ENCODE measurements around the gene XPO6. TPM values are rescaled to one million over a fixed set of nuclear protein-coding genes. Genes with fewer than 3 reads are reported as not detected.
"Not testable (repeated sequence)": the region's sequence is repeated elsewhere in the genome, so short reads cannot be mapped to it uniquely, and the experiment has no call there.

Gene XPO6
- total and polyA plus RNA-seq, 2 of the 13 experiments (the other 11 are each of a cell fraction or from before 2014, with no cell fraction given): 109 to 129 TPM

- H2AFZ ChIP-seq (ENCODE audit: low read length); POLR2A ChIA-PET; FAIRE-seq; BruUV-seq (replicated peaks); intact Hi-C loops (cut with micrococcal nuclease; ENCODE audit: unreplicated experiment); ATAC-seq; DNase-seq (ENCODE audit: low spot score); H3K36me3 ChIP-seq (replicated peaks in 1 of 2; ENCODE audit: control insufficient read depth in 1 of 2, insufficient read depth in 2 of 2, low read length in 2 of 2); in situ Hi-C loops (cut with HindIII; ENCODE audit: extremely low pct_ligation_motif_present, low pct_unique_long_range_greater_than_20kb); H3K9ac ChIP-seq (ENCODE audit: insufficient read depth, low read depth, low read length); H3K79me2 ChIP-seq (ENCODE audit: insufficient read depth, low read length); H3K27ac ChIP-seq (ENCODE audit: extremely low read length, insufficient read depth, low read length); H3K9me3 ChIP-seq (ENCODE audit: low read length); H3K4me2 ChIP-seq (ENCODE audit: low read depth, low read length); CTCF ChIA-PET (ENCODE audit: low intra/inter-chr PET ratio, low total read pairs); H3K4me3 ChIP-seq (replicated peaks in 1 of 3; ENCODE audit: insufficient read depth in 1 of 3, low read depth in 2 of 3, low read length in 3 of 3); H3K27me3 ChIP-seq (ENCODE audit: control insufficient read depth in 1 of 2, insufficient read depth in 2 of 2, low read length in 2 of 2); H4K20me1 ChIP-seq (ENCODE audit: insufficient read depth, low read length); H3K4me1 ChIP-seq (ENCODE audit: insufficient read depth, low read length): not testable (repeated sequence)
- WGBS (ENCODE audit: low lambda C conversion rate): 77% methylated on average over 3 of the region's 3 CpGs
- TF ChIP-seq ZNF121 (CRISPR knock-in tag; IDR thresholded peaks at IDR 0.05): peak; percentile 34
Observed at GRCh38 chr16:28223909-28224308, 12.1 kb upstream of the XPO6 start.

- H3K9ac ChIP-seq (ENCODE audit: insufficient read depth, low read depth, low read length); DNase-seq (ENCODE audit: low spot score); FAIRE-seq; H3K4me2 ChIP-seq (ENCODE audit: low read depth, low read length); H3K4me1 ChIP-seq (ENCODE audit: insufficient read depth, low read length); H4K20me1 ChIP-seq (ENCODE audit: insufficient read depth, low read length); BruUV-seq (replicated peaks); H3K36me3 ChIP-seq (replicated peaks in 1 of 2; ENCODE audit: control insufficient read depth in 1 of 2, insufficient read depth in 2 of 2, low read length in 2 of 2); POLR2A ChIA-PET; H3K27me3 ChIP-seq (ENCODE audit: control insufficient read depth in 1 of 2, insufficient read depth in 2 of 2, low read length in 2 of 2); H2AFZ ChIP-seq (ENCODE audit: low read length); H3K4me3 ChIP-seq (replicated peaks in 1 of 3; ENCODE audit: insufficient read depth in 1 of 3, low read depth in 2 of 3, low read length in 3 of 3); ATAC-seq; CTCF ChIA-PET (ENCODE audit: low intra/inter-chr PET ratio, low total read pairs); H3K9me3 ChIP-seq (ENCODE audit: low read length); H3K27ac ChIP-seq (ENCODE audit: extremely low read length, insufficient read depth, low read length); H3K79me2 ChIP-seq (ENCODE audit: insufficient read depth, low read length): not testable (repeated sequence)
- TF ChIP-seq ZNF121 (CRISPR knock-in tag; IDR thresholded peaks at IDR 0.05) (0 out of 2 replicates have a peak, but pooled peaks have one; percentile 40), ZNF770 (CRISPR knock-in tag; IDR thresholded peaks at IDR 0.05) (0 out of 2 replicates have a peak, but pooled peaks have one; percentile 39), ZNF3 (CRISPR knock-in tag; IDR thresholded peaks at IDR 0.05) (peak; percentile 63; the same call in 1 of the 2 replicates)
- WGBS (ENCODE audit: low lambda C conversion rate): 62% methylated on average over 6 of the region's 6 CpGs
- intact Hi-C loops (cut with micrococcal nuclease; ENCODE audit: unreplicated experiment): loop anchor here (5.0 kb wide), 1 partner anchor 247 kb away; no protein-coding TSS in a partner anchor
- in situ Hi-C loops (cut with HindIII; ENCODE audit: extremely low pct_ligation_motif_present, low pct_unique_long_range_greater_than_20kb): loop anchor here (10.0 kb wide), 1 partner anchor 245 kb away; no protein-coding TSS in a partner anchor
Observed at GRCh38 chr16:28219777-28220176, 8.0 kb upstream of the XPO6 start.
